HEK293 (cell line): ENCODE results near the gene PHKG2.

Source experiments
- CTCF ChIA-PET: fragments of 350-600 bp; formaldehyde crosslinking; extraction: SDS; loops from one replicate; lab custom pipeline; 2021; ENCODE audit warnings: antibody characterized with exemption; lab: Yijun Ruan, JAX
- POLR2A ChIA-PET: fragments of 300-600 bp; formaldehyde crosslinking; extraction: SDS; loops from one replicate; lab custom pipeline; 2020; ENCODE audit warnings: antibody characterized with exemption, inconsistent platforms; lab: Yijun Ruan, JAX
- H3K27ac ChIP-seq: fragments of 200-500 bp; sonication (Bioruptor generic); 2 replicates; pipeline ENCODE4 v1.5.1; 2014; ENCODE audit warnings: low read depth, low read length, control low read depth, inconsistent platforms; ENCODE audit errors: extremely low read depth
- H3K36me3 ChIP-seq, 2 experiments: fragments of 200-500 bp in 1 of 2; sonication (Bioruptor generic) in 1 of 2; 1 replicate in 1 of 2; 2 replicates in 1 of 2; pipeline ENCODE4 v1.5.1; 2014 to 2017; ENCODE audit warnings: inconsistent platforms in 2 of 2, low read length in 2 of 2; ENCODE audit not compliant: control insufficient read depth in 2 of 2, insufficient read depth in 1 of 2
- H3K4me1 ChIP-seq: fragments of 200-500 bp; sonication (Bioruptor generic); 2 replicates; pipeline ENCODE4 v1.5.1; 2014; ENCODE audit warnings: mild to moderate bottlenecking, low read length, inconsistent platforms; ENCODE audit not compliant: control insufficient read depth, insufficient read depth
- H3K4me3 ChIP-seq: 2 replicates; pipeline ENCODE4 v1.5.1; 2011; ENCODE audit warnings: low read depth, mild to moderate bottlenecking, control low read depth, low read length, moderate library complexity
- H3K9me3 ChIP-seq: fragments of 200-500 bp; sonication (Bioruptor generic); 2 replicates; pipeline ENCODE4 v1.5.1; 2014; ENCODE audit warnings: low read depth, low read length, inconsistent platforms; ENCODE audit not compliant: control insufficient read depth, insufficient read depth
- ELK4 ChIP-seq: IDR thresholded peaks from 2 replicates; pipeline ENCODE4 v1.6.1; 2011; ENCODE audit warnings: mild to moderate bottlenecking, low read depth, low read length, borderline replicate concordance
- GLI4 ChIP-seq: fragments of 450-650 bp; formaldehyde crosslinking; IDR thresholded peaks from 2 replicates; pipeline ENCODE4 v1.5.1; 2016; ENCODE audit warnings: missing biosample characterization, missing genetic modification characterization
- PRDM1 ChIP-seq: fragments of 450-650 bp; formaldehyde crosslinking; IDR thresholded peaks from 2 replicates; pipeline ENCODE4; 2016; ENCODE audit warnings: missing biosample characterization, missing genetic modification characterization
- SP2 ChIP-seq: fragments of 450-650 bp; formaldehyde crosslinking; IDR thresholded peaks from 2 replicates; pipeline ENCODE4 v1.5.1; 2016; ENCODE audit warnings: missing biosample characterization, missing genetic modification characterization
- ZBTB21 ChIP-seq: fragments of 450-650 bp; formaldehyde crosslinking; IDR thresholded peaks from 2 replicates; pipeline ENCODE4 v1.5.1; 2017; ENCODE audit warnings: missing biosample characterization, missing genetic modification characterization
- ZBTB48 ChIP-seq: fragments of 450-650 bp; formaldehyde crosslinking; IDR thresholded peaks from 2 replicates; pipeline ENCODE4 v1.5.1; 2016; ENCODE audit warnings: missing biosample characterization, missing genetic modification characterization
- ZBTB49 ChIP-seq: fragments of 450-650 bp; formaldehyde crosslinking; IDR thresholded peaks from 2 replicates; pipeline ENCODE4 v1.5.1; 2016; ENCODE audit warnings: missing biosample characterization, missing genetic modification characterization, low read depth
- ZNF138 ChIP-seq: fragments of 450-650 bp; formaldehyde crosslinking; IDR thresholded peaks from 2 replicates; pipeline ENCODE4 v1.5.1; 2016; ENCODE audit warnings: missing biosample characterization, missing genetic modification characterization, borderline replicate concordance
- ZNF157 ChIP-seq: fragments of 450-650 bp; formaldehyde crosslinking; IDR thresholded peaks from 2 replicates; pipeline ENCODE4 v1.5.1; 2016; ENCODE audit warnings: missing biosample characterization, missing genetic modification characterization
- ZNF16 ChIP-seq: fragments of 450-650 bp; formaldehyde crosslinking; IDR thresholded peaks from 2 replicates; pipeline ENCODE4 v1.5.1; 2016; ENCODE audit warnings: low read depth, missing biosample characterization, missing genetic modification characterization
- ZNF19 ChIP-seq: fragments of 450-650 bp; formaldehyde crosslinking; IDR thresholded peaks from 2 replicates; pipeline ENCODE4; 2016; ENCODE audit warnings: missing biosample characterization, missing genetic modification characterization, low read depth
- ZNF221 ChIP-seq: fragments of 450-650 bp; formaldehyde crosslinking; IDR thresholded peaks from 2 replicates; pipeline ENCODE4 v1.5.1; 2017; ENCODE audit warnings: missing biosample characterization, missing genetic modification characterization, borderline replicate concordance
- ZNF223 ChIP-seq: fragments of 450-650 bp; formaldehyde crosslinking; IDR thresholded peaks from 2 replicates; pipeline ENCODE4 v1.5.1; 2016; ENCODE audit warnings: missing biosample characterization, missing genetic modification characterization
- ZNF311 ChIP-seq: fragments of 450-650 bp; formaldehyde crosslinking; IDR thresholded peaks from 2 replicates; pipeline ENCODE4 v1.5.1; 2017; ENCODE audit warnings: missing biosample characterization, missing genetic modification characterization, borderline replicate concordance
- ZNF341 ChIP-seq: fragments of 450-650 bp; formaldehyde crosslinking; IDR thresholded peaks from 2 replicates; pipeline ENCODE4; 2016; ENCODE audit warnings: low read depth, missing biosample characterization, missing genetic modification characterization
- ZNF398 ChIP-seq: fragments of 450-650 bp; formaldehyde crosslinking; IDR thresholded peaks from 2 replicates; pipeline ENCODE4 v1.5.1; 2017; ENCODE audit warnings: missing biosample characterization, missing genetic modification characterization
- ZNF404 ChIP-seq: fragments of 450-650 bp; formaldehyde crosslinking; IDR thresholded peaks from 2 replicates; pipeline ENCODE4 v1.5.1; 2017; ENCODE audit warnings: missing biosample characterization, missing genetic modification characterization
- ZNF426 ChIP-seq: fragments of 450-650 bp; formaldehyde crosslinking; IDR thresholded peaks from 2 replicates; pipeline ENCODE4 v1.5.1; 2017; ENCODE audit warnings: missing biosample characterization, missing genetic modification characterization, mild to moderate bottlenecking, inconsistent platforms, moderate library complexity
- ZNF488 ChIP-seq: fragments of 450-650 bp; formaldehyde crosslinking; IDR thresholded peaks from 2 replicates; pipeline ENCODE4 v1.5.1; 2016; ENCODE audit warnings: missing biosample characterization, missing genetic modification characterization
- ZNF571 ChIP-seq: fragments of 450-650 bp; formaldehyde crosslinking; IDR thresholded peaks from 2 replicates; pipeline ENCODE4 v1.5.0; 2017; ENCODE audit warnings: missing biosample characterization, missing genetic modification characterization
- ZNF580 ChIP-seq: fragments of 450-650 bp; formaldehyde crosslinking; IDR thresholded peaks from 2 replicates; pipeline ENCODE4 v1.5.1; 2016; ENCODE audit warnings: missing biosample characterization, missing genetic modification characterization
- ZNF677 ChIP-seq: fragments of 450-650 bp; IDR thresholded peaks from 2 replicates; pipeline ENCODE4 v1.5.0; 2018; ENCODE audit warnings: missing biosample characterization, mild to moderate bottlenecking, missing genetic modification characterization, moderate library complexity
- ZNF76 ChIP-seq: fragments of 450-650 bp; formaldehyde crosslinking; IDR thresholded peaks from 2 replicates; pipeline ENCODE4; 2016; ENCODE audit warnings: low read depth, missing biosample characterization, missing genetic modification characterization, borderline replicate concordance
- ZNF785 ChIP-seq: fragments of 450-650 bp; formaldehyde crosslinking; IDR thresholded peaks from 2 replicates; pipeline ENCODE4 v1.5.1; 2016; ENCODE audit warnings: missing biosample characterization, missing genetic modification characterization
- TF ChIP-seq, protein P1 (sequence below): fragments of 450-650 bp; formaldehyde crosslinking; IDR thresholded peaks from 2 replicates; pipeline ENCODE4 v1.5.1; 2017; ENCODE audit warnings: missing biosample characterization, missing genetic modification characterization

Gene PHKG2

GRCh38 chr16:30775392-30776188, 27.4 kb downstream of the PHKG2 start:
- CTCF ChIA-PET = interaction anchor here (0.6 to 1.1 kb wide), 3 partner anchors 10 to 365 kb away, joined by 3 to 7 read pairs (median 4); no protein-coding TSS in a partner anchor
- peak overlapping the region; percentile 92 for H3K27ac ChIP-seq
- H3K9me3 ChIP-seq = no peaks in the 10 kb centered on the region
- H3K36me3 ChIP-seq = peaks cover 6 to 62% of the 10 kb centered on the region in 2 experiments; a peak in 2 of 3 replicates
- peak overlapping the region; percentile 76 for H3K4me3 ChIP-seq
- POLR2A ChIA-PET = interaction anchor here (0.5 to 2.6 kb wide), 21 partner anchors 8 to 708 kb away, joined by 3 to 34 read pairs (median 5); partner anchors contain the start of genes FBXL19, PHKG2, PRR14 and ZNF629
- H3K4me1 ChIP-seq = no peaks in the 10 kb centered on the region; the same call in 1 of the 2 replicates
- TF ChIP-seq ZNF16 (tag by site-specific recombination) (no peak), ZNF157 (tag by site-specific recombination) (no peak; the same call in 1 of the 2 replicates), ZNF571 (no peak), ZNF221 (tag by site-specific recombination) (no peak), ZNF341 (tag by site-specific recombination) (peak; percentile 58; the same call in 1 of the 2 replicates), ZNF76 (peak; percentile 99), ZNF398 (no peak; the same call in 1 of the 2 replicates), PRDM1 (peak; percentile 87), ZBTB48 (no peak; the same call in 1 of the 2 replicates), ZNF311 (tag by site-specific recombination) (no peak), ZNF426 (tag by site-specific recombination) (no peak), ZNF488 (tag by site-specific recombination) (no peak; the same call in 1 of the 2 replicates), ZNF138 (tag by site-specific recombination) (no peak), ZBTB21 (tag by site-specific recombination) (no peak), SP2 (tag by site-specific recombination) (peak; percentile 32; the same call in 1 of the 2 replicates), ELK4 (no peak), ZNF677 (tag by site-specific recombination) (no peak), ZBTB49 (tag by site-specific recombination) (no peak), GLI4 (tag by site-specific recombination) (no peak), ZNF223 (tag by site-specific recombination) (no peak), ZNF785 (tag by site-specific recombination) (0 out of 2 replicates have a peak, but pooled peaks have one; percentile 11), ZNF19 (tag by site-specific recombination) (no peak), ZNF404 (tag by site-specific recombination) (no peak), ZNF580 (0 out of 2 replicates have a peak, but pooled peaks have one; percentile 22)
- TF ChIP-seq, protein P1, sequence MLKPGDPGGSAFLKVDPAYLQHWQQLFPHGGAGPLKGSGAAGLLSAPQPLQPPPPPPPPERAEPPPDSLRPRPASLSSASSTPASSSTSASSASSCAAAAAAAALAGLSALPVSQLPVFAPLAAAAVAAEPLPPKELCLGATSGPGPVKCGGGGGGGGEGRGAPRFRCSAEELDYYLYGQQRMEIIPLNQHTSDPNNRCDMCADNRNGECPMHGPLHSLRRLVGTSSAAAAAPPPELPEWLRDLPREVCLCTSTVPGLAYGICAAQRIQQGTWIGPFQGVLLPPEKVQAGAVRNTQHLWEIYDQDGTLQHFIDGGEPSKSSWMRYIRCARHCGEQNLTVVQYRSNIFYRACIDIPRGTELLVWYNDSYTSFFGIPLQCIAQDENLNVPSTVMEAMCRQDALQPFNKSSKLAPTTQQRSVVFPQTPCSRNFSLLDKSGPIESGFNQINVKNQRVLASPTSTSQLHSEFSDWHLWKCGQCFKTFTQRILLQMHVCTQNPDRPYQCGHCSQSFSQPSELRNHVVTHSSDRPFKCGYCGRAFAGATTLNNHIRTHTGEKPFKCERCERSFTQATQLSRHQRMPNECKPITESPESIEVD = no peak; the same call in 1 of the 2 replicates
